HG03575 (cell line): ENCODE results near the gene EHMT1.
"Not testable (repeated sequence)": the region's sequence is repeated elsewhere in the genome, so short reads cannot be mapped to it uniquely, and the experiment has no call there.

Source experiments
- ATAC-seq: cut with Tn5 transposase; IDR thresholded peaks from one replicate; pipeline ENCODE4 v1.9.1; 2021; ENCODE audit not compliant: unreplicated experiment, insufficient number of reproducible peaks, low FRiP score; ENCODE audit errors: extremely low read depth

EHMT1 gene

DNA sequence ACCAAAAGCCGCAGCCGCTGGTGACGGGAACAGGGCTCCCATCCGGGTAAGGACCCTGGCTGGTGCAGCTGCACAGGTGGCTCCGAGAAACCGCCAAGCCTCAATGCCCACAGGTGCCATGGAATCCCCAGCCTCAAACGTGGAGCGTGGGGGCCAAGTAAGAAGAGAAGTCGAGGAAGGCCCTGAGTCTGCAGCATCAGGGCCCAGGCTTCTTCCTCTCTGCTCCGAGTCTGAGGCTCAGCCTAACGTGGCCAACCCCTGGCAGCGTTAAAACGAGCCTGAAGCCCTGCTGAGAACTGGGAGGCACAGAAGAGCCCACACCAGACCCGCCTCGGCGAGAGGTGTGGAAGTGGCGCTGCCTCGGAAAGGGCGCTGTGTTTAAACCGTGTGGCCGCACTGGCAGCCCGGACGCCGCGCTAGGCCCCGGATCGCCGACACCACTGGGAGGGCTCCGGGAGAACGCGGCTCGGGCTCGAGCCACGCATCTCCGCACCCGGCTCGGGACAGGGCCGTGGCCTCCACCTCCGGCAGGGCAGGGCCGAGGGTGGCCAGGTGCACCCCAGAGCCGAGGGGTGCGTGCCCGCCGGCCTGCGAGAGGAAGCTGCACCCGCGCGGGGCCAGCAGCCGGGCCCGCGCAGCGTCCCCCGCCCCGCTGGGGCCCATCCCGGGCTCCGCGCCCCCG is 29.2 kb upstream of the EHMT1 start:
- no peak for ATAC-seq

- ATAC-seq = no peak
Measured at GRCh38 chr9:137590123-137590468, 28.7 kb upstream of the EHMT1 start.

DNA sequence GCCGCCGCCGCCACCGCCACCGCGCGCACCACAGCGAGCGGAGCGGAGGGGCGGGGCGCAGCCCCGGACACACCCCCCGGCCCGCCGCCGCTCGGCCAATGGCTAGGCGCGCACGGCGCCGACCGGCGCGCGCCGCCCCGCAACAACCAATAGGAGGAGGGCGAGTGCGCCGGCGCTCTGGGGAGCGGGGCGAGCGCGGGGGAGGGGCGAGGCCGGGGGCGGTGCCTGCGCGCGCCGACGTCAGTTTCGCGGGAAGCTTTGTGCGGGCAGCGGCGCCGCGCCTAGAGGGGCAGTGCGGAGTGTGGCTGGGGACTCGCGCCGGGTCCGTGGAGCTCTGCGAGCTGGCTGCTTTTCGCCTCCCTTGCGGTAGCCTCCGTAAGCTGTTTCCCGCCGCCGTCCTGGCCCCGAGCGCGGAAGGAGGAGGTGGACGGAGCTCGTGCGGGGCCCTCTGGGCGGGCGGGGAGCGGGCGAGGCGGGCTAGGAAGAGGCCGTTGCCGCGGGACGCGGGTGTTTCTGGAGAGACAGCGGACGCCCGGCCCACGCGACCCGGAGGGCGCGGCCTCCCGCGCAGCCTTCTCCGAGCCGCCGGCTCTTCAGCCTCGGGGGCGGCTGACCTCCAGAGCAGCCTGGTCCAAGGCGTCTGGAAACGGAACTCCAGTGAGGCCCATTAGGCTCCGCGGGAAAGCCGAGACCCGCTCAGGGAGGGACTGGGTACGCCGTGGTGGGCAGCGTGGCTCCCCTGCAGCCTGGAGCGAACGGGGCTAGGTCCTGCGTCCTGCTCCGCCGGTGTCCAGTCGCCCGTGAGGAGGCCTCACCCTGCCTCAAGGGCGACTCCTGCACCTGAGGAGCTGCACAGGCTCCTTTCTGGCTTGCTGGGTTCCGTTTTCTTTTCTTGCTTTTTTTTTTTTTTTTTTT is 28.1 kb upstream of the EHMT1 start, which contains the start of gene ZMYND19:
ZMYND19 (minus strand) TSS at position 44 of the 915 bp plus-strand sequence. CDS start 249 bp downstream, outside the sequence.
- ATAC-seq = no peak

DNA sequence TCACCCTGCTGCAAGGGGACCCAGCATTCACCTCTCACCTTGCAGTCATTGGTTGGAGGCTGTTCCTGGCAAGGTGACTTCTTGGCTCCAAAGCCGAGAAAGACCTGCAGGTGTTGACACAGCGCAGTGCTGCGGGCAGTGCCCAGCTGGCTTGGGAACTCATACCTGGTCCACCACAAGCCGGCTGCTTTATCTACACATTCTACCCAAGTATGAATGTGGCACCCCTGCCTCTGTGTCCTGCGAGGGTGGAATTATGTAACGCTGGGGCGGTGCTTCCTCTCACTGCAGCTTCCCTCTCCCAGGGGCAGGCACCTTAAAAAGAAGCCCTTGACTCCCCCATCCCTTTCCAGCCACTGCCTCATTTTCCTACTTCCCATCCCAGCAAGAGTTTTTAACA is 26.0 kb upstream of the EHMT1 start:
- ATAC-seq = no peak

DNA sequence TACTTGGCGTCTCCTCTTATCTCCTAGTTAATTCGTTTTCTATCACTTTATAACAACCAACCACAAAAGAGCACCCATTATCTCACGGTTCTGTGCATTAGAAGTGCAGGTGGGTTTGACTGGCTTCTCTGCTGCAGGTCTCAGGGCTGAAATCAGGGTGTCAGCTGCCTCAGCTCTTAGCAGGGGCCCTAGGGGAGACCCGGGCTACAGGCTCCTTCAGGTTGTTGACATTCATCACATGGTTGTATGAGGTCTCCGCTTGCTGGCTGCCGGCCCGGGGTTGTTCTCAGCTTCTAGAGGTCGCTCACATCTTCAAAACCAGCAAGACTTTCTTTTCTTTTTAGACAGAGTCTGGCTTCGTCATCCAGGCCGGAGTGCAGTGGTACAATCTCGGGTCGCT is 25.6 kb upstream of the EHMT1 start:
- ATAC-seq = no peak

GRCh38 chr9:137596577-137596976 is 22.2 kb upstream of the EHMT1 start:
- ATAC-seq = not testable (repeated sequence)

DNA sequence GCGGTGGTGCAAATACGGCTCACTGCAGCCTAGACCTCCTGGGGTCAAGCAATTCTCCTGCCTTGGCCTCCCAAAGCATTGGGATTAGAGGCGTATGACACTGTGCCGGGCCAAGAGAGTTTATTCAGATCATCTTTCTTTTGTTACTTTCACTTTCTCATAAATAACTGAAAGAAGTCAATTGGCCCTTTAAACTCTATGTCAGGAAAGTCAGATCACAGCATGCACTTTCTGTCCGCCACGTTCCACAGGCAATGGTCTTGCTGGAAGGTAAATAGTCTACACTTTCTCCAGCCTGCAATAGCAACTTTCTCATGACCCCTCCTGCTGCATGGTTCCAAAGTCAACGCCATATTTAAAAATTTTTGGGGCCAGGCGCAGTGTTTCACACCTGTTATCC is 19.9 kb upstream of the EHMT1 start:
- no peak for ATAC-seq

- ATAC-seq = no peak
Measured at GRCh38 chr9:137602661-137603060, 16.1 kb upstream of the EHMT1 start.

DNA sequence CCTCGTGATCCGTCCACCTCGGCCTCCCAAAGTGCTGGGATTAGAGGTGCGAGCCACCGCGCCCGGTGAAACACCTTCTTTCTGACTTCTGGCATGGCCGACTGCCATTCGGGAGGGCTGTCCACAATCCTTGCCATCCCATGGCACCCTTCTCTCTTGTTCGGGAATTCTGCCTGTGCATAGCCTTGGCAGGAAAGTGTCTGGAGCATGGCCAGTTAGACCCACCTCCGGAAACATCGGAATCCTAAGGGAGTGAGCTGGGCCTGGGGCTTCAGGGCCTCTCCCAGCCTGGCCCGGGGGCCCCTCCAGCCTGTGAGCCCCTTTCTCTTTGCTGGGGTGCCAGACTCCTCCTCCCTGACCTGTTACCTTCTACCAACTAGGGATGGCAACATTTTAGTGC is 14.9 kb upstream of the EHMT1 start:
- no peak for ATAC-seq

DNA sequence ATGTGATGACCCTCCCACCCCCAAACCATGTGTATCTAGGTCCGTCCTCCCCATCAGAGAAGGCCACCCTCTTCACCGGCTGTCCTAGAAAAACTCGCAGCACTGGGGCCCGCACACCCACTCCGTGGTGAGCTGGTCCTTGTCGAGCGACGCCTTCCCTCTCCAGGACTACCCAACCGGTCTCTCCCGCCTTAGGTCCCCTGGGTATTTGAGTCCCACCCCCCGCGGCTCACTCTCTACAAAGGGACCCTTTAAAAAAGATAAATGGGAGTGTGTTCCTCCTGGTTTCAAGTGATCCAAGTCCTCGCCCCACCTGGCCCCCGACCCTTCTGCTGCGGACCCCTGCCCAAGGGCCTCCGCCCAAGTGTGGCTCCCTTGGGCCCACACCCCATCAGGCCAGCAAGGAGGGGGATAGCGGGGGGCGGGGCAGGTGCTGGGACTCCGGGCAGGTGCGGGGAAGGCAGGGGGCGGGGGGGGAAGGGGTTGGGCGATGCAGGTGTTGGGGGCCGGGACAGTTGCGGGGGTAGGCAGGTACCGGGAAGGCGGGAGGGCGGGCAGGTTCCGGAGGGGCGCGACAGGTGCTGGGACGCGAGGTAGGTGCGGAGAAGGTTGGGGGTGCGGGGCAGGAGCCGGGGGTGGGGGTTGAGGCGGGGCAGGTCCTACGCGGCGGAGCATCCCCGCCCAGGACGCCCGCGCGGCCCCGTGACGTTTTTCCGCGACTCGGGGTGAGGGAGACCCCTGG is 14.3 kb upstream of the EHMT1 start:
- no peak for ATAC-seq

DNA sequence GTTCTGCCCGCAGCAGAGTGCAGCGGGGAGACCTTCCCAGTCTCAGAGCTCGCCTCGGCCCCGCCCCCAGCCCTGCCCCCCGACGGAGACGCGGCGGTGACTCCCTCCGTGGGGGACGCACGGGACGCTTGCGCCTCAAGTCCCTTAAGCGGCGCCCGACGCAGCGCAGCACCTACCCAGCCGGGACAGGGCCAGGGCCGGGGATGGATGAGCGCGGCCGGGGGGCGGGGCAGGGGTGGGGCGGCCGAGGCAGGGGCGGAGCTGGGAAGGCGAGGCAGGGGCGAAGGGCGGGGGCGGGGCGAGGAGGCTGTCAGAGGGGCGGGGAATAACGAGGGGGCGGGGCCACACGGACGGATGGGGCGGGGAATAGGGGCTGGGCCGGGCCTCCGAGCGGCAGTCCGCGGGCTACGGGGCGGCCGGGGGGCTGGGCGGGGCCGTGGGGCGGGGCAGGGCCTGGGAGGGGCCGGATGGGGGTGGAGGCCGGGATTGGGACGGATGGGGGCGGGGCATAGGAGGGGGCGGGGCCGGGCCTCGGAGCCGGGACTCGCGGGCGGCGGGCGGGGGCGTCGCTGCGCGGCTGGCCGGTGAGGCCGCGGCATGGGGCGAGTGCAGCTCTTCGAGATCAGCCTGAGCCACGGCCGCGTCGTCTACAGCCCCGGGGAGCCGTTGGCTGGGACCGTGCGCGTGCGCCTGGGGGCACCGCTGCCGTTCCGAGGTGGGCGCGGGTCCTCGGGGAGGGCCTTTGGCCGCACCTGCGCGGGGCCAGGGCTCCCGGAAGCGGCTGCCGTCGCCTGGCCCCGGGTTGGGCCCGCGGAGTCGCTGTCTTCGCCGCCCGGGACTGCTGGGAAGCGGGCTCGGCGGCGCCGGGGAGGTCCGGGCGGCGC is 13.4 kb upstream of the EHMT1 start, which contains the start of gene ARRDC1:
ARRDC1 (plus strand) TSS at position 566 of the 884 bp plus-strand sequence; CDS start at position 598, 32 bp downstream.
- no peak for ATAC-seq

DNA sequence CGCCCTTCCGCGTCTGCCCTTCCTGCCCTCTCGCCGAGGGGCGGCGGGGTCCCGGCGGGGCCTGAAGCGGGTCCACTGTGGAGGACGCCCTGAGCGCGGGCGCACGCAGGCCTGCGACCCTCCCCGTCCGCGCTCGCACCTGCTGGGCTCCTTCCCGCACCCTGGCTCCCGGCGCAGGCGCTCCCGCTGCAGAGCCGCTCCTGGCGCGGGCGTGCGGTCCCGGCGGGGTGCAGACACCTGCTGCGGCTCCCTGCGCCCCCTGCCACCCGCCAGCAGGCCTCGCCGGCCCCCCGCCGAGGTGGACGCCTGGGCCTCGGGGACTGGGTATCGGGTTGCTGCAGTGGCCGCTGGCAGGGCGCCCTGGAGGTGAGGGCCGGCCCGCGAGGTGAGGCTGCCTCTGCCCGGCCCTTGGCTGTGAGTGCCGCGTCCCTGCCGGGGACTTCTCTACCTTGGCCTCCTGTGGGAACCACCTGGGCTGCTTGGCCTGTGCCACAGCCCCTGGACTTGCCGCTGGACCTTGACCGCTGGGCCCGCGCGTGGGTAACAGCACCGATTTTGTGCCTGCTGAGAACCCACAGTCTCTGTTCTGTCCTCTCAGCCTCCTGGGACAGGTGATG is 12.7 kb upstream of the EHMT1 start:
- no peak for ATAC-seq

GRCh38 chr9:137606734-137607138 is 12.1 kb upstream of the EHMT1 start:
- no peak for ATAC-seq

GRCh38 chr9:137607141-137607857 is 11.5 kb upstream of the EHMT1 start:
- ATAC-seq = no peak

DNA sequence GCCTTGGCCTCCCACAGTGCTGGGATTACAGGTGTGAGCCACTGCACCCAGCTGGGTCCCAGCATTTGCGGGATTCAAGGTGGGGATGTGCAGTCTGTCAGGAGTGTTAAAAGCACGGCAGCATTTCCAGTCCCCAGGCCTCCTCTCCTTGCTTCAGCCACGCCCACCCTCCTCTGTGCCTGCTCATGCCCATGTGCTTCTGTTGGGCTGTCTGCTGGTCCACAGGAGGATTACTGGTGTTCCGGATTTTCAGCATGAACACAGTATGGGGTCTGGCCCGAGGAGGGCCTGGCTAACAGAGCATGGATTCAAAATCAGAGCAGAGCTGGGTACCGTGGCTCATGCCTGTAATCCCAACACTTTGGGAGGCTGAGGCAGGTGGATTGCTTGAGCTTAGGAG is 7.9 kb upstream of the EHMT1 start:
- no peak for ATAC-seq

- ATAC-seq = no peak
Measured at GRCh38 chr9:137611623-137612609, 6.9 kb upstream of the EHMT1 start.

DNA sequence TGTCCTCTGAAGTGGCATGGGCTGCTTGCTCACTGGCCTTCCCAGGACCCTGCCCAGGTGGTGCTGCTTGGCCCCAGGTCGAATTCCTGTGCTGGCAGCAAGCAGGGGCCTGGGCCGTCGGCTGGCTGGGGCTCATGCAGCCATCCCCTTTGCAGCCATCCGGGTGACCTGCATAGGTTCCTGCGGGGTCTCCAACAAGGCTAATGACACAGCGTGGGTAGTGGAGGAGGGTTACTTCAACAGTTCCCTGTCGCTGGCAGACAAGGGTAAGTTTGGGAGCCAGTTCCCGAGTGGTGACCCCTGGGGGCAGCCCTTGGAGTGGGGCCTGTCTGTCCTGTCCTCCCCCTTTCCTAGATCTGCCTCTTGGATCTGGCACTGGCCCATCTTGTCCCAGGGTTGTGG is 6.1 kb upstream of the EHMT1 start:
- ATAC-seq = no peak
